ENCODE results near the gene FKBP11. TPM values are rescaled to one million over a fixed set of nuclear protein-coding genes. Genes with fewer than 3 reads are reported as not detected.

The FKBP11 gene
- total and polyA plus RNA-seq, 2 experiments from 2014 or later = 29.5 to 94.9 TPM

DNA sequence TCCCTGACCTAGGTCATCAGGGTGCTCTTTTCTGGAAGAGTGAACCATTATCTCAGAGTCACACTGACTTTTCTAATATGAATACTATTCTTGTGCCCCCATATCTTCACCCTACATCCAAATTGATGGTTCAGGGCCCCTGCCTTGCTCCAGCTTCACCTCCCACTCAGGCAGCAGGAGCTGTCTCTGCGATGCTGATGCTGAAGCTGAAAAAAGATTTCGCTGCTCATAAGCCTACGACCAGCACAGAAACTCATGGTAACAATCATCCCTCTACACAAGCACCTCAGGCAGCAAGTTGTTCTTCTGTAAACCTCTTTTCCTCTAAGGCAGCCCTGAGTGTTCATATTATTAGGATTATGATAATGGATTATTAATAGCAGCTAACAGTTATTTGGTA, 28.8 kb upstream of the FKBP11 start:
- TF ChIP-seq JUNB (IDR thresholded peaks at IDR 0.05; ENCODE audit: unreplicated experiment) (no peak), ZNF331 (CRISPR knock-in tag; IDR thresholded peaks at IDR 0.05; ENCODE audit: low read depth) (no peak), CREB1 (CRISPR knock-in tag; IDR thresholded peaks at IDR 0.05; ENCODE audit: low read depth) (no peak), ZNF114 (CRISPR knock-in tag; IDR thresholded peaks at IDR 0.05) (no peak), EZH2phosphoT487 (IDR thresholded peaks at IDR 0.05; ENCODE audit: unreplicated experiment) (no peak), STAT1 (IDR thresholded peaks at IDR 0.05; ENCODE audit: unreplicated experiment) (no peak)
- TF ChIP-seq, protein P1, sequence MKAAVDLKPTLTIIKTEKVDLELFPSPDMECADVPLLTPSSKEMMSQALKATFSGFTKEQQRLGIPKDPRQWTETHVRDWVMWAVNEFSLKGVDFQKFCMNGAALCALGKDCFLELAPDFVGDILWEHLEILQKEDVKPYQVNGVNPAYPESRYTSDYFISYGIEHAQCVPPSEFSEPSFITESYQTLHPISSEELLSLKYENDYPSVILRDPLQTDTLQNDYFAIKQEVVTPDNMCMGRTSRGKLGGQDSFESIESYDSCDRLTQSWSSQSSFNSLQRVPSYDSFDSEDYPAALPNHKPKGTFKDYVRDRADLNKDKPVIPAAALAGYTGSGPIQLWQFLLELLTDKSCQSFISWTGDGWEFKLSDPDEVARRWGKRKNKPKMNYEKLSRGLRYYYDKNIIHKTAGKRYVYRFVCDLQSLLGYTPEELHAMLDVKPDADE (IDR thresholded peaks at IDR 0.05) = no peak
- TF ChIP-seq, protein P2, sequence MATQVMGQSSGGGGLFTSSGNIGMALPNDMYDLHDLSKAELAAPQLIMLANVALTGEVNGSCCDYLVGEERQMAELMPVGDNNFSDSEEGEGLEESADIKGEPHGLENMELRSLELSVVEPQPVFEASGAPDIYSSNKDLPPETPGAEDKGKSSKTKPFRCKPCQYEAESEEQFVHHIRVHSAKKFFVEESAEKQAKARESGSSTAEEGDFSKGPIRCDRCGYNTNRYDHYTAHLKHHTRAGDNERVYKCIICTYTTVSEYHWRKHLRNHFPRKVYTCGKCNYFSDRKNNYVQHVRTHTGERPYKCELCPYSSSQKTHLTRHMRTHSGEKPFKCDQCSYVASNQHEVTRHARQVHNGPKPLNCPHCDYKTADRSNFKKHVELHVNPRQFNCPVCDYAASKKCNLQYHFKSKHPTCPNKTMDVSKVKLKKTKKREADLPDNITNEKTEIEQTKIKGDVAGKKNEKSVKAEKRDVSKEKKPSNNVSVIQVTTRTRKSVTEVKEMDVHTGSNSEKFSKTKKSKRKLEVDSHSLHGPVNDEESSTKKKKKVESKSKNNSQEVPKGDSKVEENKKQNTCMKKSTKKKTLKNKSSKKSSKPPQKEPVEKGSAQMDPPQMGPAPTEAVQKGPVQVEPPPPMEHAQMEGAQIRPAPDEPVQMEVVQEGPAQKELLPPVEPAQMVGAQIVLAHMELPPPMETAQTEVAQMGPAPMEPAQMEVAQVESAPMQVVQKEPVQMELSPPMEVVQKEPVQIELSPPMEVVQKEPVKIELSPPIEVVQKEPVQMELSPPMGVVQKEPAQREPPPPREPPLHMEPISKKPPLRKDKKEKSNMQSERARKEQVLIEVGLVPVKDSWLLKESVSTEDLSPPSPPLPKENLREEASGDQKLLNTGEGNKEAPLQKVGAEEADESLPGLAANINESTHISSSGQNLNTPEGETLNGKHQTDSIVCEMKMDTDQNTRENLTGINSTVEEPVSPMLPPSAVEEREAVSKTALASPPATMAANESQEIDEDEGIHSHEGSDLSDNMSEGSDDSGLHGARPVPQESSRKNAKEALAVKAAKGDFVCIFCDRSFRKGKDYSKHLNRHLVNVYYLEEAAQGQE (IDR thresholded peaks at IDR 0.05; ENCODE audit: unreplicated experiment) = no peak
- H3K36me3 ChIP-seq (ENCODE audit: insufficient read depth) = peaks cover 11% of the 10 kb centered on the region
- 0 out of 2 replicates have a peak, but pooled peaks cover 2% of the 10 kb centered on the region for H3F3A ChIP-seq (replicated peaks; ENCODE audit: low read depth)
- H3K4me3 ChIP-seq = no peak overlapping the region
- no peaks in the 10 kb centered on the region for H3K27me3 ChIP-seq (ENCODE audit: insufficient read depth)
- H3K36me3 Mint-ChIP-seq (ENCODE audit: low read depth) = peaks cover 47% of the 10 kb centered on the region
- H3K9me2 ChIP-seq (ENCODE audit: insufficient read depth) = no peaks in the 10 kb centered on the region
- peaks cover 19% of the 10 kb centered on the region for H3K27me3 Mint-ChIP-seq (ENCODE audit: insufficient read depth, low read depth, poor library complexity)
- peaks cover 78% of the 10 kb centered on the region for H3K79me2 ChIP-seq (replicated peaks; ENCODE audit: insufficient read depth)
- ATAC-seq (no peak), DNase-seq (ENCODE audit: low spot score) (no peak)
- H2AFZ ChIP-seq = no peak overlapping the region
- H4K20me1 ChIP-seq (replicated peaks; ENCODE audit: insufficient read depth) = peaks cover 46% of the 10 kb centered on the region
- H3K27ac Mint-ChIP-seq = no peak overlapping the region
- no peaks in the 10 kb centered on the region; the same call in 2 of the 3 replicates for H3K9me3 Mint-ChIP-seq
- H3K4me3 Mint-ChIP-seq = no peak overlapping the region
- no peak overlapping the region for H3K27ac ChIP-seq (ENCODE audit: low read depth)
- H3K4me1 Mint-ChIP-seq = peaks cover 27% of the 10 kb centered on the region
- peaks cover 15% of the 10 kb centered on the region for H3K4me1 ChIP-seq (ENCODE audit: insufficient read depth)
- no peak overlapping the region for H3K4me2 ChIP-seq

DNA sequence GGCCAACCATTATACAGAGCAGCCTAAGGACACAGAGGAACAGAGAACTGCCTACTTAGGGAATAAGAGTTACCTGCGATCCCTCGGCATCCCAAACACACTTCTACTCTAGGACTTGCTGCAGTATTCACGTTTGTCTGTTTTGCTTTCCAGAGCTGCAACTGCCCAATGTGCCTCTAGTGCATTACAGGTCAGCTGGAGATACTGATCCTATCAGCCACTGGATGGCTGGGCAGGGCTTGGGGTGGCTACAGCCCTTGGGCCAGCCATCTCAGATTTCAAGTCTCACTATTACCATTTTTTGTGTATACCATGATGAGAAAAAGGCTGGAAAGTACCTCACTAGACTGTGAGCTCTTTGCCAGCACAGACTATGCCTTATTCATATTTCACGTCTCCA, 27.4 kb upstream of the FKBP11 start:
- peaks cover 54% of the 10 kb centered on the region for H4K20me1 ChIP-seq (replicated peaks; ENCODE audit: insufficient read depth)
- no peak overlapping the region for H3K27ac Mint-ChIP-seq
- peaks cover 11% of the 10 kb centered on the region for H3K36me3 ChIP-seq (ENCODE audit: insufficient read depth)
- DNase-seq (ENCODE audit: low spot score) (no peak), ATAC-seq (no peak)
- peaks cover 9% of the 10 kb centered on the region for H3K4me1 ChIP-seq (ENCODE audit: insufficient read depth)
- H3K27ac ChIP-seq (ENCODE audit: low read depth) = no peak overlapping the region
- peaks cover 25% of the 10 kb centered on the region for H3K4me1 Mint-ChIP-seq
- no peak overlapping the region for H3K4me3 Mint-ChIP-seq
- H3K27me3 ChIP-seq (ENCODE audit: insufficient read depth) = no peaks in the 10 kb centered on the region
- H3K9me3 Mint-ChIP-seq = no peaks in the 10 kb centered on the region; the same call in 2 of the 3 replicates
- H3K9me2 ChIP-seq (ENCODE audit: insufficient read depth) = no peaks in the 10 kb centered on the region
- peaks cover 17% of the 10 kb centered on the region for H3K27me3 Mint-ChIP-seq (ENCODE audit: insufficient read depth, low read depth, poor library complexity)
- peaks cover 52% of the 10 kb centered on the region for H3K36me3 Mint-ChIP-seq (ENCODE audit: low read depth)
- no peak overlapping the region for H3K4me3 ChIP-seq
- no peak overlapping the region for H2AFZ ChIP-seq
- H3K79me2 ChIP-seq (replicated peaks; ENCODE audit: insufficient read depth) = peaks cover 91% of the 10 kb centered on the region
- no peak overlapping the region for H3K4me2 ChIP-seq
- no peaks in the 10 kb centered on the region for H3F3A ChIP-seq (replicated peaks; ENCODE audit: low read depth)
- TF ChIP-seq EZH2phosphoT487 (IDR thresholded peaks at IDR 0.05; ENCODE audit: unreplicated experiment) (no peak), NANOG (IDR thresholded peaks at IDR 0.05; ENCODE audit: borderline replicate concordance) (no peak)
- TF ChIP-seq, protein P3, sequence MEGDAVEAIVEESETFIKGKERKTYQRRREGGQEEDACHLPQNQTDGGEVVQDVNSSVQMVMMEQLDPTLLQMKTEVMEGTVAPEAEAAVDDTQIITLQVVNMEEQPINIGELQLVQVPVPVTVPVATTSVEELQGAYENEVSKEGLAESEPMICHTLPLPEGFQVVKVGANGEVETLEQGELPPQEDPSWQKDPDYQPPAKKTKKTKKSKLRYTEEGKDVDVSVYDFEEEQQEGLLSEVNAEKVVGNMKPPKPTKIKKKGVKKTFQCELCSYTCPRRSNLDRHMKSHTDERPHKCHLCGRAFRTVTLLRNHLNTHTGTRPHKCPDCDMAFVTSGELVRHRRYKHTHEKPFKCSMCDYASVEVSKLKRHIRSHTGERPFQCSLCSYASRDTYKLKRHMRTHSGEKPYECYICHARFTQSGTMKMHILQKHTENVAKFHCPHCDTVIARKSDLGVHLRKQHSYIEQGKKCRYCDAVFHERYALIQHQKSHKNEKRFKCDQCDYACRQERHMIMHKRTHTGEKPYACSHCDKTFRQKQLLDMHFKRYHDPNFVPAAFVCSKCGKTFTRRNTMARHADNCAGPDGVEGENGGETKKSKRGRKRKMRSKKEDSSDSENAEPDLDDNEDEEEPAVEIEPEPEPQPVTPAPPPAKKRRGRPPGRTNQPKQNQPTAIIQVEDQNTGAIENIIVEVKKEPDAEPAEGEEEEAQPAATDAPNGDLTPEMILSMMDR (conservative IDR thresholded peaks at IDR 0.05; ENCODE audit: low read depth in 2 of 2) = no peak

Measured in GM23338 (cell line).